ENCODE measurements around the gene HLA-DRA. TPM values are rescaled to one million over a fixed set of nuclear protein-coding genes. Genes with fewer than 3 reads are reported as not detected.

Gene HLA-DRA
- total RNA-seq = not detected in 2 replicates
- not detected in 2 replicates for polyA plus RNA-seq
- not detected in 2 replicates for polyA plus RNA-seq (2011; cell fraction: cytosol; rRNA removed)
- not detected in 2 replicates for polyA plus RNA-seq (2011; cell fraction: nucleus; rRNA removed)
- polyA plus RNA-seq (2012) = not detected in 2 replicates
- not detected in 2 replicates for polyA minus RNA-seq
- not detected for polyA minus RNA-seq (2011; cell fraction: cytosol; rRNA and poly(A)+ RNA removed)
- not detected in 2 replicates for polyA minus RNA-seq (2011; cell fraction: nucleus; rRNA and poly(A)+ RNA removed)
- Bru-seq, nascent RNA = not detected
- not detected for BruChase-seq, experiment 1, labeled RNA remaining after a 6-hour chase
- percentile 12 among the genes with signal in this experiment for BruChase-seq, experiment 2, labeled RNA remaining after a 2-hour chase
- long read RNA-seq = 0 reads

DNA sequence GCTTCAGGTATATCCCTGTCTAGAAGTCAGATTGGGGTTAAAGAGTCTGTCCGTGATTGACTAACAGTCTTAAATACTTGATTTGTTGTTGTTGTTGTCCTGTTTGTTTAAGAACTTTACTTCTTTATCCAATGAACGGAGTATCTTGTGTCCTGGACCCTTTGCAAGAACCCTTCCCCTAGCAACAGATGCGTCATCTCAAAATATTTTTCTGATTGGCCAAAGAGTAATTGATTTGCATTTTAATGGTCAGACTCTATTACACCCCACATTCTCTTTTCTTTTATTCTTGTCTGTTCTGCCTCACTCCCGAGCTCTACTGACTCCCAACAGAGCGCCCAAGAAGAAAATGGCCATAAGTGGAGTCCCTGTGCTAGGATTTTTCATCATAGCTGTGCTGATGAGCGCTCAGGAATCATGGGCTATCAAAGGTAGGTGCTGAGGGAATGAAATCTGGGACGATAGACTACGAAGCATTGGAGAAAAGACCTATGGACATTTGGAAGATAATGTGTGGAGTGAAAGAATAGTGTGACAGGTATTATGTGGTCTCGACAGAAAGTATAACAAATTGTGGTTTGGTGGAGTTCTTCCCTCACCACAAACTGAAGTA is at the start of gene HLA-DRA:
HLA-DRA (plus strand) TSS at position 286 of the 613 bp plus-strand sequence; CDS start at position 350, 64 bp downstream.
- POLR2A ChIA-PET = no interaction called here
- no peak within 1 kb of the TSS for H3K4me2 ChIP-seq (ENCODE audit: insufficient read depth, low read length)
- intact Hi-C loops (cut with micrococcal nuclease) (no loop called here), dilution Hi-C loops (cut with MboI; ENCODE audit: extremely low pct_ligation_motif_present, low sequenced_read_pairs) (no loop called here)
- no peaks in the 10 kb centered on the region for H3K9me3 ChIP-seq (replicated peaks; ENCODE audit: control insufficient read depth, insufficient read depth, low read length)
- DNase-seq (ENCODE audit: low read depth, low spot score) (peak; percentile 81), FAIRE-seq (peak; percentile 72)
- no TSS peak for BruUV-seq (replicated peaks)
- no peaks in the 10 kb centered on the region for H3K79me2 ChIP-seq (ENCODE audit: control insufficient read depth, insufficient read depth, low read length)
- TF ChIP-seq MYC (IDR thresholded peaks at IDR 0.05; ENCODE audit: low read depth, low read length) (no peak), GATA2 (IDR thresholded peaks at IDR 0.05; ENCODE audit: insufficient read depth, insufficient read length, low read depth, low read length) (no peak), POLR2A (IDR thresholded peaks at IDR 0.05; ENCODE audit: low read depth, low read length) (no peak), FOS (IDR thresholded peaks at IDR 0.05; ENCODE audit: borderline replicate concordance, insufficient read depth, low read length) (no peak), JUN (IDR thresholded peaks at IDR 0.05; ENCODE audit: borderline replicate concordance, insufficient read depth, insufficient read length, low read depth) (no peak)
- no peaks in the 10 kb centered on the region for H3K4me1 ChIP-seq (ENCODE audit: control insufficient read depth, extremely low read depth, insufficient read depth, low read length)
- no peak within 1 kb of the TSS for H2AFZ ChIP-seq (ENCODE audit: low read depth, low read length)
- H3K9ac ChIP-seq (replicated peaks; ENCODE audit: extremely low read depth, insufficient read depth, low read length) = no peak within 1 kb of the TSS
- no peak within 1 kb of the TSS for H3K4me3 ChIP-seq (replicated peaks in 1 of 3; ENCODE audit: insufficient read depth in 1 of 3, low read depth in 1 of 3, low read length in 3 of 3)
- no peak within 1 kb of the TSS for H3K27ac ChIP-seq (ENCODE audit: insufficient read depth, low read depth, low read length)
- H3K27me3 ChIP-seq (ENCODE audit: control insufficient read depth in 2 of 2, insufficient read depth in 2 of 2, low read length in 2 of 2) = peaks cover 10 to 23% of the 10 kb centered on the region in 2 experiments
- CTCF ChIA-PET = interaction anchor here (0.9 to 1.2 kb wide), 3 partner anchors 15 to 261 kb away, joined by 3 to 5 read pairs (median 4); no protein-coding TSS in a partner anchor
- H3K9me1 ChIP-seq (replicated peaks; ENCODE audit: control insufficient read depth, extremely low read depth, insufficient read depth, low read length) = no peaks in the 10 kb centered on the region
- H4K20me1 ChIP-seq (replicated peaks; ENCODE audit: control insufficient read depth, extremely low read depth, insufficient read depth, low read length) = no peaks in the 10 kb centered on the region
- no peaks in the 10 kb centered on the region for H3K36me3 ChIP-seq (ENCODE audit: control insufficient read depth in 2 of 2, extremely low read depth in 1 of 2, insufficient read depth in 2 of 2, low read length in 2 of 2)

DNA sequence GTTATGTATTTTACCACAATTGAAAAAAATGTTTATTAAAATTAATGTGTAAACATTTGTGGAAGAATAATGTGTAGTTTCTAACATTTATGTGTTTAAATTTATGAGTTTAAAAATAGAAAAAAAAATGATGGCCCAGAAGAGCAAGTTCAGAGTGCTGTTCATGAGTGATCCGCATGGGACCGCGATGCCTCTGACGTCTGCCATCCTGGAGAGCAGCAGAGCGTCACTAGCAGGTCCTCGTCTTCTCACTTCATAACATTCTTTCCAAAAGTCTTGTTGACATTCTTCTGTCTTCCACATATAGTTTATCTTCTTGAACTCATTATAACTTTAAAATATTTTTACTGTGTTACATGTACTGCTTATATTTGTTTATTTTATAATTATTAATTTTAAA is 48.2 kb upstream of the HLA-DRA start:
- TF ChIP-seq MYC (IDR thresholded peaks at IDR 0.05; ENCODE audit: low read depth, low read length) (no peak), FOS (IDR thresholded peaks at IDR 0.05; ENCODE audit: borderline replicate concordance, insufficient read depth, low read length) (no peak), POLR2AphosphoS5 (IDR thresholded peaks at IDR 0.05; ENCODE audit: insufficient read depth, low read depth, low read length) (no peak), JUN (IDR thresholded peaks at IDR 0.05; ENCODE audit: borderline replicate concordance, insufficient read depth, insufficient read length, low read depth) (no peak), POLR2A (IDR thresholded peaks at IDR 0.05; ENCODE audit: low read depth, low read length) (no peak), GATA2 (IDR thresholded peaks at IDR 0.05; ENCODE audit: insufficient read depth, insufficient read length, low read depth, low read length) (no peak), EZH2 (IDR thresholded peaks at IDR 0.05; ENCODE audit: borderline replicate concordance, low read depth, low read length, severe bottlenecking) (no peak)
- TF ChIP-seq, protein P1, sequence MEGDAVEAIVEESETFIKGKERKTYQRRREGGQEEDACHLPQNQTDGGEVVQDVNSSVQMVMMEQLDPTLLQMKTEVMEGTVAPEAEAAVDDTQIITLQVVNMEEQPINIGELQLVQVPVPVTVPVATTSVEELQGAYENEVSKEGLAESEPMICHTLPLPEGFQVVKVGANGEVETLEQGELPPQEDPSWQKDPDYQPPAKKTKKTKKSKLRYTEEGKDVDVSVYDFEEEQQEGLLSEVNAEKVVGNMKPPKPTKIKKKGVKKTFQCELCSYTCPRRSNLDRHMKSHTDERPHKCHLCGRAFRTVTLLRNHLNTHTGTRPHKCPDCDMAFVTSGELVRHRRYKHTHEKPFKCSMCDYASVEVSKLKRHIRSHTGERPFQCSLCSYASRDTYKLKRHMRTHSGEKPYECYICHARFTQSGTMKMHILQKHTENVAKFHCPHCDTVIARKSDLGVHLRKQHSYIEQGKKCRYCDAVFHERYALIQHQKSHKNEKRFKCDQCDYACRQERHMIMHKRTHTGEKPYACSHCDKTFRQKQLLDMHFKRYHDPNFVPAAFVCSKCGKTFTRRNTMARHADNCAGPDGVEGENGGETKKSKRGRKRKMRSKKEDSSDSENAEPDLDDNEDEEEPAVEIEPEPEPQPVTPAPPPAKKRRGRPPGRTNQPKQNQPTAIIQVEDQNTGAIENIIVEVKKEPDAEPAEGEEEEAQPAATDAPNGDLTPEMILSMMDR (IDR thresholded peaks at IDR 0.05; ENCODE audit: extremely low read depth in 1 of 2, insufficient read depth in 1 of 2, low read depth in 1 of 2, low read length in 2 of 2) = no peak
- TF ChIP-seq, protein P2, sequence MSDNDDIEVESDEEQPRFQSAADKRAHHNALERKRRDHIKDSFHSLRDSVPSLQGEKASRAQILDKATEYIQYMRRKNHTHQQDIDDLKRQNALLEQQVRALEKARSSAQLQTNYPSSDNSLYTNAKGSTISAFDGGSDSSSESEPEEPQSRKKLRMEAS (IDR thresholded peaks at IDR 0.05; ENCODE audit: insufficient read depth, insufficient read length) = no peak
- ChIA-PET POLR2A (no interaction called here), CTCF (no interaction called here)
- no peak overlapping the region for H3K4me2 ChIP-seq (ENCODE audit: insufficient read depth, low read length)
- intact Hi-C loops (cut with micrococcal nuclease) = no loop called here
- FAIRE-seq = no peak
- BruUV-seq (replicated peaks) = no TSS peak
- H3K36me3 ChIP-seq (ENCODE audit: control insufficient read depth in 2 of 2, extremely low read depth in 1 of 2, insufficient read depth in 2 of 2, low read length in 2 of 2) = no peaks in the 10 kb centered on the region
- no peak overlapping the region for H3K9ac ChIP-seq (replicated peaks; ENCODE audit: extremely low read depth, insufficient read depth, low read length)
- dilution Hi-C loops (cut with MboI; ENCODE audit: extremely low pct_ligation_motif_present, low sequenced_read_pairs) = no loop called here
- no peak overlapping the region for H3K4me3 ChIP-seq (replicated peaks in 1 of 3; ENCODE audit: insufficient read depth in 1 of 3, low read depth in 1 of 3, low read length in 3 of 3)
- peaks cover 3 to 9% of the 10 kb centered on the region in 2 experiments for H3K27me3 ChIP-seq (ENCODE audit: control insufficient read depth in 2 of 2, insufficient read depth in 2 of 2, low read length in 2 of 2)
- no peaks in the 10 kb centered on the region for H4K20me1 ChIP-seq (replicated peaks; ENCODE audit: control insufficient read depth, extremely low read depth, insufficient read depth, low read length)
- H3K9me3 ChIP-seq (replicated peaks; ENCODE audit: control insufficient read depth, insufficient read depth, low read length) = no peaks in the 10 kb centered on the region
- H3K79me2 ChIP-seq (ENCODE audit: control insufficient read depth, insufficient read depth, low read length) = no peaks in the 10 kb centered on the region
- H3K27ac ChIP-seq (ENCODE audit: insufficient read depth, low read depth, low read length) = no peak overlapping the region
- H2AFZ ChIP-seq (ENCODE audit: low read depth, low read length) = no peak overlapping the region
- peaks cover 13% of the 10 kb centered on the region for H3K4me1 ChIP-seq (ENCODE audit: control insufficient read depth, extremely low read depth, insufficient read depth, low read length)
- H3K9me1 ChIP-seq (replicated peaks; ENCODE audit: control insufficient read depth, extremely low read depth, insufficient read depth, low read length) = no peaks in the 10 kb centered on the region
- DNase-seq (ENCODE audit: low read depth, low spot score) = no peak

Measured in endothelial cell of umbilical vein (primary cell).